Mesenchymal stem cell (in vitro differentiated cells and primary cell): ENCODE data around the gene HDAC2. TPM values are rescaled to one million over a fixed set of nuclear protein-coding genes. Genes with fewer than 3 reads are reported as not detected.
"Not testable (repeated sequence)": the region's sequence is repeated elsewhere in the genome, so short reads cannot be mapped to it uniquely, and the experiment has no call there.

Experiments used
- DNase-seq: peaks from one replicate; pipeline ENCODE4 v3.0.0-alpha.2; 2013
- H2AFZ ChIP-seq: one replicate; pipeline ENCODE4 v1.6.1; 2013; ENCODE audit warnings: low read depth, mild to moderate bottlenecking, control low read depth, inconsistent platforms, low read length, moderate library complexity
- H2AK5ac ChIP-seq: 2 replicates; pipeline ENCODE4 v1.6.1; 2013; ENCODE audit warnings: low read length, moderate library complexity, mild to moderate bottlenecking, inconsistent platforms; ENCODE audit not compliant: severe bottlenecking
- H2BK120ac ChIP-seq: one replicate; pipeline ENCODE4 v1.6.1; 2013; ENCODE audit warnings: low read depth, mild to moderate bottlenecking, inconsistent platforms, low read length, moderate library complexity
- H2BK12ac ChIP-seq, 2 experiments: one replicate each; pipeline ENCODE4 v1.6.1; 2013; ENCODE audit warnings: inconsistent platforms in 2 of 2, low read length in 2 of 2, mild to moderate bottlenecking in 2 of 2, moderate library complexity in 2 of 2, control low read depth in 1 of 2
- H2BK15ac ChIP-seq: one replicate; pipeline ENCODE4 v1.6.1; 2013; ENCODE audit warnings: mild to moderate bottlenecking, low read depth, inconsistent platforms; ENCODE audit not compliant: poor library complexity, severe bottlenecking
- H2BK5ac ChIP-seq: 2 replicates; pipeline ENCODE4 v1.6.1; 2013; ENCODE audit warnings: low read depth, mild to moderate bottlenecking, low read length, control low read depth, inconsistent platforms; ENCODE audit not compliant: poor library complexity, severe bottlenecking
- H3K14ac ChIP-seq, 2 experiments: one replicate each; pipeline ENCODE4 v1.6.1; 2013; ENCODE audit warnings: inconsistent platforms in 2 of 2, low read length in 2 of 2, control low read depth in 1 of 2, mild to moderate bottlenecking in 1 of 2, moderate library complexity in 1 of 2
- H3K18ac ChIP-seq, 2 experiments: one replicate each; pipeline ENCODE4 v1.6.1; 2013; ENCODE audit warnings: inconsistent platforms in 2 of 2, low read length in 2 of 2, control low read depth in 1 of 2, low read depth in 1 of 2, mild to moderate bottlenecking in 1 of 2
- H3K23ac ChIP-seq, 2 experiments: one replicate each; pipeline ENCODE4 v1.6.1; 2013; ENCODE audit warnings: inconsistent platforms in 2 of 2, low read length in 2 of 2, mild to moderate bottlenecking in 2 of 2, moderate library complexity in 2 of 2, control low read depth in 1 of 2
- H3K27ac ChIP-seq: 2 replicates; pipeline ENCODE4 v1.5.1; 2013; ENCODE audit warnings: mild to moderate bottlenecking, moderate library complexity, low read length, control low read depth, inconsistent platforms; ENCODE audit not compliant: poor library complexity, severe bottlenecking
- H3K27me3 ChIP-seq, 2 experiments: 2 replicates each; pipeline versions ENCODE4 v1.6.1 to v1.7.0; 2013; ENCODE audit warnings: low read length in 2 of 2, mild to moderate bottlenecking in 2 of 2, moderate library complexity in 2 of 2, control low read depth in 1 of 2, inconsistent platforms in 1 of 2; ENCODE audit not compliant: control insufficient read depth in 1 of 2, insufficient read depth in 1 of 2
- H3K36me3 ChIP-seq, 2 experiments: 2 replicates each; pipeline versions ENCODE4 v1.6.1 to v1.7.0; 2013; ENCODE audit warnings: low read length in 2 of 2, control low read depth in 1 of 2, inconsistent platforms in 1 of 2, low read depth in 1 of 2, mild to moderate bottlenecking in 1 of 2; ENCODE audit not compliant: insufficient read depth in 2 of 2, control insufficient read depth in 1 of 2
- H3K4ac ChIP-seq, 2 experiments: one replicate each; pipeline ENCODE4 v1.6.1; 2013; ENCODE audit warnings: inconsistent platforms in 2 of 2, low read length in 2 of 2, mild to moderate bottlenecking in 2 of 2, moderate library complexity in 2 of 2, control low read depth in 1 of 2, low read depth in 1 of 2
- H3K4me1 ChIP-seq: 2 replicates; pipeline ENCODE4 v1.6.1; 2013; ENCODE audit warnings: low read depth, low read length, control low read depth; ENCODE audit not compliant: control insufficient read depth, insufficient read depth
- H3K4me2 ChIP-seq: 2 replicates; pipeline ENCODE4 v1.6.1; 2013; ENCODE audit warnings: low read length, mild to moderate bottlenecking, inconsistent platforms; ENCODE audit not compliant: poor library complexity, severe bottlenecking
- H3K4me3 ChIP-seq, 2 experiments: 2 replicates each; pipeline versions ENCODE4 v1.5.1 to v1.7.0; 2013; ENCODE audit warnings: low read length in 2 of 2, mild to moderate bottlenecking in 2 of 2, control low read depth in 1 of 2, low read depth in 1 of 2; ENCODE audit not compliant: insufficient read depth in 1 of 2
- H3K79me1 ChIP-seq: replicated peaks from 2 replicates; pipeline ENCODE4 v1.6.1; 2013; ENCODE audit warnings: mild to moderate bottlenecking, control low read depth, low read length, inconsistent platforms; ENCODE audit not compliant: poor library complexity, severe bottlenecking
- H3K9ac ChIP-seq: 2 replicates; pipeline ENCODE4 v1.7.0; 2013; ENCODE audit warnings: mild to moderate bottlenecking, low read length, moderate library complexity
- H3K9me3 ChIP-seq: 2 replicates; pipeline ENCODE4 v1.7.0; 2013; ENCODE audit warnings: mild to moderate bottlenecking, low read length; ENCODE audit not compliant: control insufficient read depth
- H4K8ac ChIP-seq: one replicate; pipeline ENCODE4 v1.6.1; 2013; ENCODE audit warnings: inconsistent platforms, mild to moderate bottlenecking, low read length, moderate library complexity
- H4K91ac ChIP-seq: one replicate; pipeline ENCODE4 v1.6.1; 2013; ENCODE audit warnings: mild to moderate bottlenecking, low read length, inconsistent platforms
- WGBS: methylation state at CpG from one replicate; pipeline ENCODE4 v1.1.7; 2013; ENCODE audit warnings: mixed read lengths; 5-methylcytosine and 5-hydroxymethylcytosine counted together
- polyA plus RNA-seq, 2 experiments: library from polyadenylated mRNA; stranded (reverse); fragments of 200-250 nt; gene quantifications; one replicate each; pipeline ENCODE4 v1.2.3, GENCODE V29; 2013

The HDAC2 gene
- 68.6 TPM for polyA plus RNA-seq (2013, experiment 1 of 2)
- polyA plus RNA-seq (2013, experiment 2 of 2) = 75.4 TPM

DNA sequence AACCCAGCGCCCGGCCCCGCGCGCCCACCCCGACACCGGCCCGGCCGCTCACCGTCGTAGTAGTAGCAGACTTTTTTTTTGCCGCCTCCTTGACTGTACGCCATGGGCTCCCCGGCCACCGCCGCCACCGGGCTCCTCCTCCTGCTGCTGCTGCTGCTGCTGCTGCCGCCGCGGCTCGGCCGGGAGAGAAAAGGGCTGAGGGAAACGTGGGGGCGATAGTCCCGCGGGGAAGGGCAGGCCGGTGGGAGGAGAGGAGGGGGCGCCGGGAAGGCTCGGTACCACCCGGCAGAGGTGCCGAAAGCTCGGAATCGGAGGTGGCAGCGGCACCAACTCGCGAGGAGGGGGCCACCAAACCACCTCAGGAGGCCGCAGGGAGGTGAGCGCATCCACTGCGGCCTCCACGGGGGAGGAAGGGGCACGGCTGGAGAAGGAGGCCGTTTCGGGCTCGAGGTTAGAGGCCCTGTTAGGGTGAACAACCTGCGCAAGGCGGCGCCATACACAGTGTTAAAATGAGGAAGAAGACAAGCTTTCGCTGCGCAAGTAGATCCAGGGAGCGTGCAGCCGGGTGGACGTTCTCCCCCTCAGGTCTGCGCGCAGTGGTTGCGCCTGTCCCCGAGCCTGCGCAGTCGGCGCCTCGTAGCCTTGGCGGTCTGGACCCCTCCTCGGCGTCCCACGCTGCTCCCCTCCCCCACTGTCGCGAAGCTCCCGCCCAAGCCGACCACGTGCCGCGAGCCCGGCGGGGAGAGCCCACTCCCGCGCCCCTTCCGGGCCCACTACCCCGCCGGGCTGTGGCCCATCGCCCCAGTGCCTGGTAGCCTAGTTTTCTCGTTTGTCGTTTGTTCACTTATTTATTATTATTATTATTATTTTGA is at the start of gene HDAC2:
Gene HDAC2 (minus strand): TSS at position 344 of the 872 bp plus-strand sequence. CDS start 240 bp downstream, at position 104.
- peak within 1 kb of the TSS; percentile 93 for H2BK5ac ChIP-seq
- peaks cover 5% of the 10 kb centered on the region for H3K4me1 ChIP-seq
- peaks cover 4% of the 10 kb centered on the region for H3K79me1 ChIP-seq
- peak within 1 kb of the TSS; percentile 93 for H3K9ac ChIP-seq
- H3K4ac ChIP-seq = peak within 1 kb of the TSS; percentile 42 to 97
- H3K23ac ChIP-seq = peak within 1 kb of the TSS in 1 of 2 experiments; percentile 94
- peak within 1 kb of the TSS; percentile 92 for H4K91ac ChIP-seq
- H2AFZ ChIP-seq = peak within 1 kb of the TSS; percentile 95
- no peaks in the 10 kb centered on the region for H3K9me3 ChIP-seq
- H3K14ac ChIP-seq = peak within 1 kb of the TSS; percentile 64 to 95
- peak within 1 kb of the TSS; percentile 98 to 99 for H3K4me3 ChIP-seq
- H2BK12ac ChIP-seq = peak within 1 kb of the TSS; percentile 29 to 99
- peak within 1 kb of the TSS; percentile 98 for H4K8ac ChIP-seq
- H3K4me2 ChIP-seq = peak within 1 kb of the TSS; percentile 93
- H3K36me3 ChIP-seq = no peaks in the 10 kb centered on the region
- H2BK15ac ChIP-seq = peak within 1 kb of the TSS; percentile 70
- H3K18ac ChIP-seq = peak within 1 kb of the TSS; percentile 98 to 100
- H2AK5ac ChIP-seq = peak within 1 kb of the TSS; percentile 58
- H3K27ac ChIP-seq = peak within 1 kb of the TSS; percentile 83
- H2BK120ac ChIP-seq = peak within 1 kb of the TSS; percentile 71
- peak; percentile 83 for DNase-seq
- no peaks in the 10 kb centered on the region for H3K27me3 ChIP-seq
- under 1% methylated on average over 69 of the region's 82 CpGs for WGBS

DNA sequence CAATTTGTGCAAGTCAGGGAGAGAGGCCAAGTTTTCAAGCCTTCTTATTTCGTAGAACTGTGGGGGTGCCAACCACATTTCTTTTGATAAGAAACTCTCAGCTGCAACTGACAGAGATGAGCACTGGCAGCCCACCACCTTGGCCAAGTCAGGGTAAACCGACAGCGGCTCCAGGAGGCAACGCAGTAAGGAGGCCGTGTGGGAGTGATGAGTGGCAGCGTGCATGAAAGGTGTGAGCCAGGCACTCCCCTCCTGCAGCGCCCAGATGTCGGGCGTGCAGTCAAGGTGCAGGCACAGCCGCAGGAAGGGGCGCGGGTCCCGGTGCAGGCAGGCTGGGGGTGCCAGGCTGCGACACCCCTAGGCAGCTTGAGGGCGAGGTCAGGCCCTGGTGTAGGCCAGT is 49.2 kb upstream of the HDAC2 start:
- 98% methylated on average over 15 of the region's 15 CpGs for WGBS
- peak overlapping the region; percentile 39 for H4K91ac ChIP-seq
- H2AK5ac ChIP-seq = no peak overlapping the region
- H2BK120ac ChIP-seq = no peak overlapping the region
- peak overlapping the region in 1 of 2 experiments; percentile 4 for H3K18ac ChIP-seq
- no peak for DNase-seq
- peaks cover 0 to 3% of the 10 kb centered on the region in 2 experiments for H3K36me3 ChIP-seq
- H2BK15ac ChIP-seq = no peak overlapping the region
- H3K4ac ChIP-seq = no peak overlapping the region
- H3K9me3 ChIP-seq = no peaks in the 10 kb centered on the region
- H2BK12ac ChIP-seq = no peak overlapping the region
- no peak overlapping the region for H3K23ac ChIP-seq
- no peak overlapping the region for H3K27ac ChIP-seq
- H3K14ac ChIP-seq = no peak overlapping the region
- H2BK5ac ChIP-seq = no peak overlapping the region
- no peak overlapping the region for H2AFZ ChIP-seq
- no peaks in the 10 kb centered on the region for H3K27me3 ChIP-seq
- H3K4me2 ChIP-seq = no peak overlapping the region
- H3K4me1 ChIP-seq = peaks cover 5% of the 10 kb centered on the region
- H4K8ac ChIP-seq = peak overlapping the region; percentile 60
- H3K9ac ChIP-seq = no peak overlapping the region
- no peak overlapping the region for H3K4me3 ChIP-seq
- peaks cover 2% of the 10 kb centered on the region for H3K79me1 ChIP-seq

- H2BK120ac ChIP-seq, H3K36me3 ChIP-seq, H3K9me3 ChIP-seq, H3K79me1 ChIP-seq, H2BK12ac ChIP-seq, H2BK15ac ChIP-seq, H3K4me3 ChIP-seq, H4K91ac ChIP-seq, H3K4ac ChIP-seq, H3K4me1 ChIP-seq, H2AFZ ChIP-seq, H3K4me2 ChIP-seq, H3K27me3 ChIP-seq, H4K8ac ChIP-seq, H2AK5ac ChIP-seq, H3K9ac ChIP-seq, DNase-seq, H3K14ac ChIP-seq, H3K23ac ChIP-seq, H3K18ac ChIP-seq: not testable (repeated sequence)
- Histone ChIP-seq H2BK5ac (peak overlapping the region; percentile 35), H3K27ac (peak overlapping the region; percentile 43)
- WGBS = 49% methylated on average over 6 of the region's 6 CpGs
These were observed 46.2 kb upstream of the HDAC2 start for GRCh38 chr6:114017146-114017545.

DNA sequence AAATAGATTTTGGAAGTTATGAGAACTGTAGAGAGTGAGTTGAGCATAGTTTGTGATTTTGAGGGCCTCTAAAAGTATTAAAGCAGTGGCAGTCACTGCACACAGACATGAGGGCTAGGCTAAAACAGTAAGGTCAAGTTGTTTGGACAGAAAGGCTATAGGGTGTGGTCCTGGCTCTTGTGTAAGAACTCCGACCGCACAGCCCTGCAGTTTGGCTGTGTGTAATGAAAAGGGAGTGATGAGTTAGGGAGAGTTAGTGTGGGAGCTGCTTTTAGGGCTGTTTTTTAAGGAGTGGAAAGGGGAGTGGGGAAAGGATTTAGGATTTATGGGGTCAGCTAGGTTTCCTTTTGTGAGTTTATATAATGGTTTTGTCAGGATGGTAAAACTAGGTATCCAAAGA is 43.2 kb upstream of the HDAC2 start:
- H2BK15ac ChIP-seq, H3K9ac ChIP-seq, H3K4me2 ChIP-seq, H3K14ac ChIP-seq, H3K18ac ChIP-seq, H3K27ac ChIP-seq, DNase-seq, H2BK120ac ChIP-seq, H3K4me3 ChIP-seq, H3K9me3 ChIP-seq, H3K27me3 ChIP-seq, H3K23ac ChIP-seq, H2BK12ac ChIP-seq, H4K8ac ChIP-seq, H3K79me1 ChIP-seq, H2AFZ ChIP-seq, H2BK5ac ChIP-seq, H3K36me3 ChIP-seq, H2AK5ac ChIP-seq, H3K4ac ChIP-seq, H3K4me1 ChIP-seq, H4K91ac ChIP-seq: not testable (repeated sequence)
- 63% methylated on average over 2 of the region's 2 CpGs for WGBS
